ENCODE measurements around the gene EBP. TPM values are rescaled to one million over a fixed set of nuclear protein-coding genes. Genes with fewer than 3 reads are reported as not detected.

EBP gene
- polyA plus RNA-seq, 1 donor from 2014 or later, result 134 TPM

- Histone ChIP-seq H3K79me2 (replicated peaks; ENCODE audit: insufficient read depth, low read length) (peaks cover 11% of the 10 kb centered on the region), H3K27ac (ENCODE audit: low read length) (no peak overlapping the region), H3K36me3 (ENCODE audit: insufficient read depth, low read length) (no peaks in the 10 kb centered on the region), H3K9me3 (ENCODE audit: low read length) (no peaks in the 10 kb centered on the region), H3K4me2 (ENCODE audit: low read length) (peak overlapping the region; percentile 51), H3F3A (ENCODE audit: insufficient read depth, low read length, poor library complexity, severe bottlenecking) (no peaks in the 10 kb centered on the region), H2AFZ (ENCODE audit: low read depth, low read length) (no peak overlapping the region), H3K9ac (ENCODE audit: low read length) (peak overlapping the region; percentile 89), H3K9me2 (ENCODE audit: insufficient read depth, low read length) (no peaks in the 10 kb centered on the region), H3K4me3 (ENCODE audit: low read length) (peak overlapping the region; percentile 87), H3K27me3 (ENCODE audit: insufficient read depth, low read depth, low read length) (no peaks in the 10 kb centered on the region), H4K20me1 (ENCODE audit: insufficient read depth) (no peaks in the 10 kb centered on the region)
- TF ChIP-seq EZH2 (IDR thresholded peaks at IDR 0.05; ENCODE audit: borderline replicate concordance, insufficient read depth, low read length, poor library complexity, severe bottlenecking) (no peak), TAF1 (IDR thresholded peaks at IDR 0.05; ENCODE audit: low read depth) (no peak), RAD21 (conservative IDR thresholded peaks at IDR 0.05) (no peak), MXI1 (conservative IDR thresholded peaks at IDR 0.05; ENCODE audit: poor library complexity, severe bottlenecking) (no peak), EP300 (conservative IDR thresholded peaks at IDR 0.05; ENCODE audit: poor library complexity, severe bottlenecking) (no peak), SMC3 (conservative IDR thresholded peaks at IDR 0.05; ENCODE audit: poor library complexity) (no peak), POLR2AphosphoS5 (IDR thresholded peaks at IDR 0.05) (no peak)
- TF ChIP-seq, protein P1, sequence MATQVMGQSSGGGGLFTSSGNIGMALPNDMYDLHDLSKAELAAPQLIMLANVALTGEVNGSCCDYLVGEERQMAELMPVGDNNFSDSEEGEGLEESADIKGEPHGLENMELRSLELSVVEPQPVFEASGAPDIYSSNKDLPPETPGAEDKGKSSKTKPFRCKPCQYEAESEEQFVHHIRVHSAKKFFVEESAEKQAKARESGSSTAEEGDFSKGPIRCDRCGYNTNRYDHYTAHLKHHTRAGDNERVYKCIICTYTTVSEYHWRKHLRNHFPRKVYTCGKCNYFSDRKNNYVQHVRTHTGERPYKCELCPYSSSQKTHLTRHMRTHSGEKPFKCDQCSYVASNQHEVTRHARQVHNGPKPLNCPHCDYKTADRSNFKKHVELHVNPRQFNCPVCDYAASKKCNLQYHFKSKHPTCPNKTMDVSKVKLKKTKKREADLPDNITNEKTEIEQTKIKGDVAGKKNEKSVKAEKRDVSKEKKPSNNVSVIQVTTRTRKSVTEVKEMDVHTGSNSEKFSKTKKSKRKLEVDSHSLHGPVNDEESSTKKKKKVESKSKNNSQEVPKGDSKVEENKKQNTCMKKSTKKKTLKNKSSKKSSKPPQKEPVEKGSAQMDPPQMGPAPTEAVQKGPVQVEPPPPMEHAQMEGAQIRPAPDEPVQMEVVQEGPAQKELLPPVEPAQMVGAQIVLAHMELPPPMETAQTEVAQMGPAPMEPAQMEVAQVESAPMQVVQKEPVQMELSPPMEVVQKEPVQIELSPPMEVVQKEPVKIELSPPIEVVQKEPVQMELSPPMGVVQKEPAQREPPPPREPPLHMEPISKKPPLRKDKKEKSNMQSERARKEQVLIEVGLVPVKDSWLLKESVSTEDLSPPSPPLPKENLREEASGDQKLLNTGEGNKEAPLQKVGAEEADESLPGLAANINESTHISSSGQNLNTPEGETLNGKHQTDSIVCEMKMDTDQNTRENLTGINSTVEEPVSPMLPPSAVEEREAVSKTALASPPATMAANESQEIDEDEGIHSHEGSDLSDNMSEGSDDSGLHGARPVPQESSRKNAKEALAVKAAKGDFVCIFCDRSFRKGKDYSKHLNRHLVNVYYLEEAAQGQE (IDR thresholded peaks at IDR 0.05; ENCODE audit: borderline replicate concordance), result no peak
- TF ChIP-seq, protein P2, sequence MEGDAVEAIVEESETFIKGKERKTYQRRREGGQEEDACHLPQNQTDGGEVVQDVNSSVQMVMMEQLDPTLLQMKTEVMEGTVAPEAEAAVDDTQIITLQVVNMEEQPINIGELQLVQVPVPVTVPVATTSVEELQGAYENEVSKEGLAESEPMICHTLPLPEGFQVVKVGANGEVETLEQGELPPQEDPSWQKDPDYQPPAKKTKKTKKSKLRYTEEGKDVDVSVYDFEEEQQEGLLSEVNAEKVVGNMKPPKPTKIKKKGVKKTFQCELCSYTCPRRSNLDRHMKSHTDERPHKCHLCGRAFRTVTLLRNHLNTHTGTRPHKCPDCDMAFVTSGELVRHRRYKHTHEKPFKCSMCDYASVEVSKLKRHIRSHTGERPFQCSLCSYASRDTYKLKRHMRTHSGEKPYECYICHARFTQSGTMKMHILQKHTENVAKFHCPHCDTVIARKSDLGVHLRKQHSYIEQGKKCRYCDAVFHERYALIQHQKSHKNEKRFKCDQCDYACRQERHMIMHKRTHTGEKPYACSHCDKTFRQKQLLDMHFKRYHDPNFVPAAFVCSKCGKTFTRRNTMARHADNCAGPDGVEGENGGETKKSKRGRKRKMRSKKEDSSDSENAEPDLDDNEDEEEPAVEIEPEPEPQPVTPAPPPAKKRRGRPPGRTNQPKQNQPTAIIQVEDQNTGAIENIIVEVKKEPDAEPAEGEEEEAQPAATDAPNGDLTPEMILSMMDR (IDR thresholded peaks at IDR 0.05; ENCODE audit: poor library complexity, severe bottlenecking), result no peak
These were observed 44.7 kb upstream of the EBP start for GRCh38 chrX:48476919-48477318.

DNA sequence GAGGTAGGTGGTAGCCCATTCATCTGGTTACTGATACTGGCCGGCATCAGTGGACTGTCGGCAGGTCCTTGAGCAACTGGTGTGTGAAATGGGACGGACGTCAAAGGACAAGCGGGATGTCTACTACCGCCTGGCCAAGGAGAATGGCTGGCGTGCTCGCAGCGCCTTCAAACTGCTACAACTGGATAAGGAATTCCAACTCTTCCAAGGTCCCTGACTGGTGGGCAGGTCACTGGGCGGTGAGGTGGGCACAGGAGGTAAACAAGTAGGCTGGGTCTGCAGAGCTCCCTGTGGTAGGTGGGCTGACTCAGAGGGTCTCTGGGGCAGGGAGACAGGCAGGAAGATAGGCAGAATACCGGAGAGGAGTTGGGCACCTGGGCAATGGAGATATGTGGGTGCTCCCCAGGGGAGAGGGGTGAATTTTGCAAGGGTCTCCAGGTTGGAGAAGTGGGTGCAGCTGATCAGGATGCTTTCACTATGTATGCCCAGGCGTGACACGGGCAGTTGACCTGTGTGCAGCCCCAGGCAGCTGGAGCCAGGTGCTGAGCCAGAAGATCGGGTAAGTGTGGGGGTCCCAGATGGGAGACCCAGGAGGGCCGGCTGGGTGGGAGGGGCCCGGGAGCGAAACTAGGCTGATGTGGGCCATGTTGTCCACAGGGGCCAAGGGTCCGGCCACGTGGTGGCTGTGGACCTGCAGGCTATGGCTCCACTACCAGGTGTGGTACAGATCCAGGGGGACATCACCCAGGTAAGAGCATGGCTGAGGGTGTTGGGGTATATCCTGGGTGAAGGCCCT, 43.5 kb upstream of the EBP start:
- H3K9me3 ChIP-seq (ENCODE audit: low read length), result no peaks in the 10 kb centered on the region
- no peaks in the 10 kb centered on the region for H3F3A ChIP-seq (ENCODE audit: insufficient read depth, low read length, poor library complexity, severe bottlenecking)
- no peak overlapping the region for H3K4me2 ChIP-seq (ENCODE audit: low read length)
- TF ChIP-seq SMC3 (conservative IDR thresholded peaks at IDR 0.05; ENCODE audit: poor library complexity) (no peak), POLR2AphosphoS5 (IDR thresholded peaks at IDR 0.05) (no peak), TAF1 (IDR thresholded peaks at IDR 0.05; ENCODE audit: low read depth) (no peak), EP300 (conservative IDR thresholded peaks at IDR 0.05; ENCODE audit: poor library complexity, severe bottlenecking) (no peak), MXI1 (conservative IDR thresholded peaks at IDR 0.05; ENCODE audit: poor library complexity, severe bottlenecking) (no peak), RAD21 (conservative IDR thresholded peaks at IDR 0.05) (no peak), EZH2 (IDR thresholded peaks at IDR 0.05; ENCODE audit: borderline replicate concordance, insufficient read depth, low read length, poor library complexity, severe bottlenecking) (no peak)
- TF ChIP-seq, protein P1 (IDR thresholded peaks at IDR 0.05; ENCODE audit: borderline replicate concordance), result no peak
- TF ChIP-seq, protein P2 (IDR thresholded peaks at IDR 0.05; ENCODE audit: poor library complexity, severe bottlenecking), result no peak
- H2AFZ ChIP-seq (ENCODE audit: low read depth, low read length), result no peak overlapping the region
- H3K36me3 ChIP-seq (ENCODE audit: insufficient read depth, low read length), result no peaks in the 10 kb centered on the region
- H3K9me2 ChIP-seq (ENCODE audit: insufficient read depth, low read length), result no peaks in the 10 kb centered on the region
- no peaks in the 10 kb centered on the region for H4K20me1 ChIP-seq (ENCODE audit: insufficient read depth)
- peak overlapping the region; percentile 87 for H3K4me3 ChIP-seq (ENCODE audit: low read length)
- no peak overlapping the region for H3K27ac ChIP-seq (ENCODE audit: low read length)
- H3K9ac ChIP-seq (ENCODE audit: low read length), result no peak overlapping the region
- H3K79me2 ChIP-seq (replicated peaks; ENCODE audit: insufficient read depth, low read length), result peaks cover 11% of the 10 kb centered on the region
- H3K27me3 ChIP-seq (ENCODE audit: insufficient read depth, low read depth, low read length), result no peaks in the 10 kb centered on the region
